GM21528 (cell line): Measurements from ENCODE around the gene PXMP2.

ENCODE experiments used
- ATAC-seq: cut with Tn5 transposase; IDR thresholded peaks from one replicate; pipeline ENCODE4 v1.9.1; 2021; ENCODE audit warnings: mild to moderate bottlenecking, moderate library complexity; ENCODE audit not compliant: unreplicated experiment, low FRiP score

PXMP2 gene

DNA sequence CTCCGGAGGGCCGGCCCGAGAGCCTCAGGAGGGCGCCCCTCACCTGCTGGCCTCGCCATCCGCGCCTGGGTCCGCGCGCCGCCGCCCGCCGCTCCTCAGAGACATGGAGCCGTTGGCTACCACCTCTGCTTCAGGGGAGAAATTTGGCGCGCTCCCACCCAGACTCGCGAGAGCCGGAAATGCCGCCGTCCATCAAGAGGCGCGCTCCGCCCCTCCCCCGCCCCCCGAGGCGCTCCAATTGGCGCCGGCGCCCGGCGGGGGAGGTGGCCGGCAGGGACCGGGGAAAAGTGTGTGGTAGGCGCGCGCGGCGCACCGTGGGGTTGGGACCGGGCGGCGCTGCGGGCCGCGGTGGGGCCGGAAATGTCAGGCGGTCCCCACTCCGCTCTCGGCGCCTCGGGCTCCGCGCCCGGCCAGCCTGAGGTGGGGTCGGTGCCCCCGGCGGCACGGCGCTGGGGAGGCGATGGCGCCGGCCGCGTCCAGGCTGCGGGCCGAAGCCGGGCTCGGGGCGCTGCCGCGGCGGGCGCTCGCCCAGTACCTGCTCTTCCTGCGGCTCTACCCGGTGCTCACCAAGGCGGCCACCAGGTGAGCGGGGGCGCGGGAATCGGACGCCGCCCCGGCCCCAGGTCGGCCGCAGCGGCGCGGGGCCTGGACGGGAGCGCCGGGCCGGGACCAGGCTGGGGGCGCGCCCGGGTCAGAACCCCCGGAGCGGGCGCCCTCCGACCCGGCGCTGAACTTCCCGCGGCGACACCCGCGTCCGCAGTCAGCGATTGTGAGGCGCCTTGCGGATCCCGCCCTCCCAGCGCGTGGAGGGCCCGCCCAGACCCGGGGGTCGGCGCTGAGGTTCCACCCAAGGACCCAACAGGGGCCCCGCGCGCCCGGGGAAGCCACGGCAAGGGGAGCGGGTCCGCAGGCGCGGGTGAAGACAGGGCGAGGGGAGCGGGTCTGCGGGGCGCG lies at the start of gene PXMP2, which contains the start of gene POLE:
Gene PXMP2, plus strand, starts transcription at position 377 of the 954 bp plus-strand sequence. Its CDS starts 84 bp downstream, at position 461.
Gene POLE, minus strand, starts transcription at position 132 of the 954 bp plus-strand sequence. Its CDS starts 27 bp downstream, at position 105.
- peak; percentile 87 for ATAC-seq

DNA sequence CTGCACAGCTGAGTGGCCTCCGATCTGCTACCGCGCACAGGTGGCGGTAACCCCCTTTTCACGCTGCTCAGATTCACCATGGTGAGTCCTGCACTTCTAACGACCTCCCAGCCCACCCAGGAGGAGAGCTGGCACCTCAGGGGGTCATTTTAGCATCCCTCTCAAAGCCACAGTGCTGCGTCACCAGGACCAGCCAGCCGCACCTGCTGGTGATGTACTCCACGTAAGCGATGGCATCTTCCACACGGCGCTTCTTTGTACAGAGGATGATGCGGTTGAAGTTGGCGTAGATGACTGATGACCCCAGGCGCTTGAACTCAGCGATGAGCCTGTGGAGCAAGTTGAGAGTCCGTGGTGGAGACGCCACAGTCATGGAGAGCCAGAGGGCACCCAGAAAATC lies 49.6 kb upstream of the PXMP2 start:
- no peak for ATAC-seq

DNA sequence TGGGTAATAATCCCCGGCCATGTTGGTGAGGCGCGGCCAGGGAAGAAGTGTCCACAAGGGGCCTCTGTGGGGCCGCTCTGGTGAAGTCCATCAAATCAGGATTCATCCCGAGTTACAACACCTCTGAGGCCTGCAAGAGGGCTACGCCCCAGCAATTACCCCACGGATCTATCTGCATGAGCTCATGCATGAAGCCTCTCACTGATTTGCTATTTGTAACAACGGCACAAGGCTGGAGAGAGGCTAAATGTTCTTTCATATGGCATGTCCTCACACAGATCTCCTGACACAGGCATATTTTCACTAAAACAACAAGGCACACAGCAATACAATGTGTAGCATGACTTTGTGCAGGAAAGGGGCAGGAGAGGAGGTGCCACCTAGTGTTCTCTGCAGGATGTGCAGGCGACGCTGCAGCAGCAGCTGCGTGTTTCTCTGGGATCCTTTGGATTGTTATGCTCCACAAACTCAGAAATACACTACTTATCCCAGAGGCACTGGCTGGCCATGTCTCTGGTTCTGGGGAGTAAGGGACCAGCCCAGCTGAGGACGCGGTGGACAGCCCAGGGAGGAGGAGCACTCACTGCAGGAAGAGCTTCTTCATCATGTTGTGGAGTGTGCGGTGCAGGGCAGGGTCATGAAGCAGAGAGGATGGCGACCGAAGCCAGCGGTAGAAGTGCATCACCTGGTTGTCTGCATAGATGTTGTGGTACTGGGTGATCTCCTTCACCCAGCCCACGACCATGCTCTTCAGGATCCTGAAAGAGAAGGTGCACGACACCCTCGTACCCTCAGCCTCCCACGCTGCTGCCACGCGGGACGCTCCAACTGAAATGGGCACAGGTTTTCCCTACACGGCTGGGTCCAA lies 48.6 kb upstream of the PXMP2 start:
- no peak for ATAC-seq

DNA sequence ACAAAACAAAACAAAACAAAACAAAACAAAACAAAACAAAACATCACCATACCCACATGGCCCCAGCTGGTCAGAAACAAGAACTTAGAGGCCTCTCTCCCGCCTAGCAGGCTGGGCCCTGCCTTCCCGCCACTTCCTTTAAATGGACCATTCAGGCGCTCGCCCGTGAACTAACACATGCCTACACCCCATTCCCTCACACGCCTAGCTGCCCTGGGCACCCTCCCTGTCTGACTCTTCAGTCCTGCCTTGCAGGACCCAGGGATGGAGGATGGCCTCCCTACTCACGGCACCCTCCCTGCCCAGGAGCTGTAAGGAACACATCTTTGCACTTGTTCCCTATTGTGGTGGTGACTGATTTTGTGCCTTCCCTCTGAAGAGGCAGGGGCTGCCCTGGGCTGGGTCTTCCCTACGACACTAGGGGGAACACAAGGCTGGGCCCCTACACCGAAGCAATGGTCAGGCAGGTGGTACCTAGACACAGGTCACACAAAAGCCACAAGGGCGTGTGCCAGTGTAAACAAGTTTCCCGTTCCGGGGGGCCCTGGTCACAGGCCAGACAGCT lies 47.3 kb upstream of the PXMP2 start:
- ATAC-seq, result no peak

DNA sequence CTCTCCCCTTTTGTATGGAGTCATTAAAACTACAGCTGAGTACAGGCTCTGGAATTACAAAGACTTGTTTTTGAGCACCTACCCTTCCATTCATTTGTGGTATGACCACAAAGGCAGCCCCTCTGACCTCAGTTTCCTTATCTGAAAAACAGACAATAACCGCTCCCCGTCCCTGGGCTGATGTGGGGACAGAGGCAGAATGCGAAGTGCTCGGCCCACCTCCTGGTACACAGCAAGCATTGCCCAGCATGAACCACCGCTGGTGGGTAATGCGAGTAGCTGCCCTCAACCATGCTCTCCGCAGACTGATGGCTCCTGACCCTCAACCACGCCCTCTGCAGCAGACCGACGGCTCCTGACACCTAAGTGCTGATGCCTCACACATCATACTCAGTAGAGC lies 46.5 kb upstream of the PXMP2 start:
- no peak for ATAC-seq

DNA sequence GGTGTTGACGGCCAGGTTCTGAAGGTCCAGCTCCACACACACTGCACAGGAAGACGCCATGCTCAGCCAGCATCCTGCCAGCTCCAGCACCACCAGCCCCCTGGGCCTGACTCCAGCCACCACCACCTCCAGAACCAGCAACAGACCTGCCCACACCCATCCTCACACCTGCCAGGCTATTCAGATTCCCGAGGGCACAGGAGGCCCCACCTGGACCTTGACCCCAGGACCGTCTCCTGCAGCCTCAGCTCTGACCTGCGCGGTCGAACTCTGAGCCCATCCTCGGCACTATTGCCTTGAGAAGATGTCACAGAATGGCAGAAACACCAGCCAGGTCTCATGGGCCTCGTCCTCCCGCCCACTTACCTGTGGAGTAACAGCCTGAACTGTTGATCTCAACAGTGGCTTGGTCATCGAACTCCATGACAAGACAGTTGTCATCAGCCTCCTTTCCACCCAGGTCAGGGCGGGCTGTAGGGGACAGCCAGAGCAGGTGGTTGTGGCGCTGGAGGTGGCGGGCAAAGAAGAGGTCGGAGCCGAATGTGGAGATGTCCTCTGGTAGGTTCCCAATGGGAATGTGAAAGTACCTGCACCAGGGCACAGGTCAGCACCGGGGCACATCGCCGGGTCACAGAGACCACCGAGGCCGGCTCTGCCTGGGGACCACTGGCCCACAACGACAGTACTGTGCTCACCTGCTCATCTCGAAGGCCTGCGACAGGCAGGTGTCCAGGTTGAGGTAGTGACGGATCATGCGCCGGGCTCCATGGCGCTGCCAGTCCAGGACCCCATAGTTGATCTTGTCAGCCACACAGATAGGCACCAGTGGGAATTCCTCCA lies 45.4 kb upstream of the PXMP2 start:
- ATAC-seq, result no peak

DNA sequence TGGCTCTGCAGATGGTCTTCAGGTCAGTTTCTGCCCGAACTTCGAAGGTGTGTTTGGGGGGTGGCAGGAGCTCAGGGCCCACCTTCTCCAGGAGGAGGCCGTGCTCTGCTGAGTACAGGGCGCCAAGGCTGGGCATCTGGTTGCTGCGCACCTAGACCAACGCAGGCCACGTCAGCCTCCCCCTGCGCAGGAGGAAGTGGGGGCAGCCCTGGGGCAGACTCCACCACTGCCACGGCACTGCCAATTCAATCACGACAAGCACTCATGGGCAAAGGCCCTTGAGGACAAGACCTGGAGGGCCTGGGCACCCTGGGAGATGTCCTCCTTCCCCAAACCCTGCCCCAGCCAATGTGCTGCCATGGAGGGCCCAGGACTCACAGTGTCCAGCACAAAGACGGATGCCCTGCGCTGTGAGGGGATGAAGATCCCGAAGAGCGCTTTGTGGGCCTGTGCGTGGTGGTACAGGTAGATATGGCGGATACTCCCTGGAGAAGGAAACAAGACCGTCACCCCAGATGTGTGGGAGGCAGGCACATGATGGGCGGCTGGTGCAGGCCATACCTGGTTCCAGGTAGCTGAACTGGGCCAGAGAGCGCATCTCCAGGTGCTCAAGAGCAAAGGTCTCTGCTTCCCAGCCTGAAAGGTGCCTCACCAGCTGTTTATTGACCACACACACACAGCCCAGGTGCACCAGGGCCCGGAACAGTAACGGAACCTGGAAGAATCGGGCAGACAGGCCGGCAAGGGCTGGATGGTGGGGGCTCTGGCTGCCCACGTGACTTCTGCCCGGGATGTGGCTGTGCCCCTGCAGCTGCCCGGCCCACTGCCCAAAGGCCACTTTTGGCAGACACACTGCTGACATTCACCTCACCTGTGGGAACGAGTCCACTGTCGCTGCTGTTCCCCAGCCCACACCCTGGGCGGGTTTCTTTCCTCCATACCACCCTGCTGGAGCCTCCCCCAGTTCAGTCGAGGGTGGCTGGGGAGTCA lies 44.2 kb upstream of the PXMP2 start:
- ATAC-seq, result no peak

DNA sequence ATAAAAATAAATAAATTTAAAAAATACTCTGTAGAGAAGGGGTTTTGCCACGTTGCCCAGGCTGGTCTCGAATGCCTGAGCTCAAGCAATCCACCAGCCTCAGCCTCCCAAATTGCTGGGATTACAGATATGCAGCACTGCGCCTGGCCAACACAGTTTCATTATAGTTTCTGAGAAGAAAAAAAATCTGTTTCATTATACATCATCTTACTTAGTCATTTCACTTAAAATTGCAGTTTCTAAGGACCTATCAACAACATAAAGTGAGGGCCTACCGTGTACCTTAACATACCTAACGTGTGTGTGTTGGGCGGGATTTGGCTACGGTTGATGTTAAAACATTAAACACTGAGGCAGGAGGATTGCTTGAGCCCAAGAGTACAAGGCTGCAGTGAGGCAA lies 40.5 kb upstream of the PXMP2 start:
- no peak for ATAC-seq

DNA sequence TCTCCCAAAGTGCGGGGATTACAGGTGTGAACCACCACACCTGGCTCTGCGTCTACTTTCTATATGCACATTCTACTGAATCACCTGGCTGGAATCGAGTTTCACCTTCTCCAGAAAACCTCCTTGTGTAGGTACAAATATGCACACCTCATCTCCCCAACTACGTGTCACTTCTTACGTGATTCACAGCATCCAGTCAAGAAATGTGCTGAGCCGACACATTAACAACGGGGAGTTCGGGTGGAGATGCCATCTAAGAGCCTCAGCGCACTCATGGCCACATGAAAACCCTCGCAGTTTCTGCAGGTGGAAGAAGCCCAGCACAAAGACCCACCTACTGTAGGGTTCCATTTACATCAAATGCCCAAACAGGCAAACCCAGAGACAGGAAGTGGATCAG lies 39.5 kb upstream of the PXMP2 start:
- no peak for ATAC-seq

DNA sequence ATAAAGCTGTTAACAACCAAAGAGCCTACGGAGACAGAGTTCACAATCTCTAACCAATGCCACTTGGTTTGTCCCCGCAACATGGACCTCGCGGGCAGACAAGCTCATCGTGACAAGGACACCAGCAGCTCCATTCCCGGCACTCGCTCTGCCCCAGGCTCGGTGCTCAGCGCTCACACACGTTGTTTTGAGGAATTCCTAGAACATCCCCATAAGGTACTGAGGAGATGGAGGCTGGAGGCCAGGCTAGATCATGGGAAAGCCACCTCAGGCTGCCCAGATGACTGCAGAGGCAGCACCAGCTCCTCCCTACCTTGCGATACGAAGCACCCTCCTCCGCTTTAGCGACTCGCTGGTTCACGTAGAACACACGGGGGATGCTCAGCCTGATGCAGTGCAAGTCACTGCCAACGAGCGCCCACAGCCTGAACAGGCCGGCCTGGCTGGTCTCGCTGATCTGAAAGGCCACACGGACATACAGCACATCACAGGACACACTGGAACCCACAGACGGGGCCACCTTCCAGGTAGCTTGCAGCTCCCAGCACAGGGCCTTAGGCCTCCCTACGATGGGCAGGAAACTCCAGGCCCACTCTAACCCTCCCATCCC lies 38.7 kb upstream of the PXMP2 start:
- no peak for ATAC-seq

DNA sequence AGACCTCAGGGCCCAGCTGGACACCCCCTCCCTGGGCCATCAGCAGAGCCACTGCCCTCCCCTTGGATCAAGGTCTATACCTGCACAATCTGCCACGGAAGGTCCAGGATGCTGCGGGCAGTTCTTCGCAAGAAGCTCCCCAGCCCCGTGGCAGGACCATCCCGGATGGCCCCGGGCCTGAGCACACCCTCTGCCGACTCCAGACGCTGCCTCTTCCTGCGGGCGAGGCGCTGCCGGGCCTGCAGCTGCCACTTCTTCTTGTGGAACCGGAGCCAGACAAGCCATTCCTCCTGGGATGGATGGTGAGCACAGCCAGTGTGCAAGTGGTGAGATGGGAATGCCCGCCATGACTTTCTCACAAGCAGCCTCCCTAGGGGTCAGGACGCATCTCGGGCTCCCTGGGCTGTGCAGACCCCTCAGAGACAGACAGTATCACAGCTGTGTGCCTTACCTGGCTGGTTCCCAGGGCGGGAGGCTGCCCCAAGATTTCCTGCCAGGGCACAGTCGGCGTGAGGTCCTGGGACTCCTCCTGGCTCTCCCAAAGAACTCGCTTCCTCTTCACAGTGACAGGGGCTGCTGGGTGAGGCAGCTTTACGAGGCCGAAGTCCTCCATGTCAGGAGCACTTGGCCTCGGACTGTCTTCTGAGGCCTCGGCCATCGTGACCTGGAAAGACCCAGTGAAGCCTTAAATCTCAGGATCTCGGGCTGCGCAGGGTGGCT lies 38.0 kb upstream of the PXMP2 start:
- no peak for ATAC-seq

DNA sequence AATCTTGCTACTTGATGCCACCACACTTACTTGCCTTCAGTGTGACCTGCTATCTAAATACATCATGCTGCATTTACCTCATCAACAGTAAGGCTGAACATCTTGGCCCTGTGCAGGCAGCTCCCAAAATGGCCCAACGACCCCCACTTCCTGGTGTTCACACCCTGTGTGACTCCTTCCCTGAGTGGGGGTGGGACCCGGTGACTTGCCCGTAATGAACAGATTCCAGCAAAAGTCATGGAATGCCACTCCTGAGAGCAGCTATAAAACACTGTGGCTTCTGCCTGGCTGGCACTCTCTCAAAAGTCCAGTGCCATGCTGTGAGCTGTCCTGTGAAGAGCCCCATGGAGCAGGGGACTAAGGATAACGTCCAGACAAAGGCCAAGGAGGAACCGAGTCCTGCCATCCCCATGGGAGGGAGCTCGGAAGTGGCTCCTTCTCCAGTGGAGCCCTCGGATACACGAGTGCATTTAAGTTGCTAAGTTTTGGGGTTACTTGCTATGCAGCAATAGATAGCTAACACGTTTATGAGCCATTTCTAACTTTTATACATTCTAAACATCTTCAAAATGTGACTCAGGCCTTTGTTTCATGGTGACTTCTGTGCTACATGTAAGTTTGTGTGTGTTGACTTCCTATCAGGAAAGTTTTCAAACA lies 35.8 kb upstream of the PXMP2 start:
- no peak for ATAC-seq

DNA sequence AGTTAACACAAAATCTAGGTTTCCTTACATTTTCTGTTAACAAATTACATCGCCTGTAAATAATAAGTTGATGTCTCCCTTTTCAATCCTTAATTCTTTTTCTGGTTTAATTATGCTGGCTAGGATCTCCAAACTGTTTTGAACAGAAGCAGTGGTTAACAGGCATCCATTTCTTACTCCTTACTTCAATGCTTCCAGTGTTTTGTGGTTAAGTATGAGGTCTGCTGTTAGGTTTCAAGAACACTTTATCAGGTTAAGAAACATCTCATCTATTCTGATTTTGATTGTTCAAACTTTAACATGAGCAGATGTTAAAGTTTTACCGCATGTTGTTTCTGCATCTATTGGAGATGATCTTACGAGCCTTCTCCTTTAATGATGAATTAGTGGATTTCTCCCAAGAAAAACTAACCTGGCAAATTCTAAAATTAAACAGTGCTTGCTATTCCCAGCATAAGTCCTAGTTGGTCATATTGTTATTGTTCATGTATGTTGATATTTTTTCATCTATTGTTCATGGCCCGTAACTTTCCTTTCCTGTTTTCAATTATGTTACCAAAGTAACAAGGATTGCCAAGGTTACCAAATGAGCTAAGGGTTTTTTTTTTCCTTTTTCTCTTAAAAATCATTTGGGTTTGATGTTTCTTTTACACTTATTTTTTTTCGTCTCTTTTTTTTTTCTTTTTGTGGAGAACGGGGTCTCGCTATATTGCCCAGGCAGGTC lies 33.7 kb upstream of the PXMP2 start:
- no peak for ATAC-seq

DNA sequence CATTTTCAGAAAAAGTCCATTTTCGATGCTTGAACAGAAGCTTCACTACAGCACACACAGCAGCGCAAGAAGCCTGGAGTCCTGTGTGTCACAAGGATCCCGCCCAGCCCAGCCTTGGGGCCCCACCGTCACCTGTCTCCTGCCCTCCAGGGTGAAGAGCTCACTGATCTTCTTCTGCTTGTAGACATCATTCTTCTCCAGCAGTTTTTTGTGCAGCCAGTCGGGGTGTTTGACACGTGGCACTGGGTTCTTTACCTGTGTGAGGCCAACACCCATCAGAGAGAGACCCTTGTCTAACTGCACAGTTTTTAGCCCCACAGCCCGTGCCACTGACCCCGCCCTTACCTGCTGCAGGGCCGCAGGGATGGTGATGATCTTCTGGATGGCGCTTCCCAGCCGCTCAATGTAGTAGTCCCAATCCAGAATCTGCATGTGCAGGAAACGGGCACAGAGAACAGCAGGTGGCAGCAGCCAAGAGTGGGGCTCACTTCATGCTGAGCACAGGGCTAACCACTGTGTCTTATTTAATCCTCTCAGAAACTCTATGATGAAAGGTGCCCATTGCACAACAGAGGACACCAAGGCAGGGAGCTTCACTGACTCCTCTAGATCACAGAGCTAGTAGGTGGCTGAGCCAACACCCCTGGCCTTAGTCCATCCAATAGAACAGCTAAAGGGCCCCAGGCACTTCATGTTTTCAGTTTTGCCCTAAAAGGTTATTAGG lies 30.2 kb upstream of the PXMP2 start:
- ATAC-seq, result no peak

DNA sequence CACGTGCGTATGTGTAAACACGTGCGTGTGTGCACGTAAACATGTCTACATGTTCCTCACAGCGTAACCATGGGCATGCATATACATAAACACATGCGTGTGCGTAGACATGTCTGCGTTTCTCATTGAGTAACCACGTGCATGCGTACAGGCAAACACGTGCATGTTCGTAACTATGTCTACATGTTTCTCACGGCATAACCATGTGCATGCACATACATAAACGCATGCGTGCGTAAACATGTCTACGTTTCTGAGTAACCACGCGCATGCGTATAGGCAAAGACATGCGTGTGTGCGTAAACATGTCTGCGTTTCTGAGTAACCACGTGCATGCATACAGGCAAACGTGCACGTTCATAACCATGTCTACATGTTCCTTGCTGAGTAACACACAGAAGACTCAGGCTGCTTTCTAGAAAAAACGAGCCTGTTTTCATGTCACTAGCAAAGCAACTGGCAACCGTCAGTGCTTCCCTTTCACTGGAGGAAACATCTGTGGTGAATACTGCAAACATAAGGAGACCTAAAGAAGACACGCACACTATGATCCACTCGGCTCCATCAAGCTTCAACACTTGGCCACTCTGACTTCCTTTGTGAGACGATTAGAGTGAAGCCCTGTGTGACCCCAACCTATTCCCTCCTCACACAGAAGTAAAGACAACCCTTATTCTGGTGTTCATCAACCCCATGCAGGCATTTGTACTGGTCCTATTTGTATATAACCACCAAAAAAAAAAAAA lies 29.1 kb upstream of the PXMP2 start:
- no peak for ATAC-seq
